D721Med (cell line): ENCODE measurements around the gene SPOCK1.

ENCODE experiments used
- DNase-seq: peaks from one replicate; pipeline ENCODE4 v3.0.0; 2011; ENCODE audit warnings: low spot score; ENCODE audit not compliant: insufficient read length
- FAIRE-seq: peaks from 2 replicates; lab custom pipeline; 2011; peaks lifted over from hg19 to GRCh38; lab: Jason Lieb, UNC
- TF ChIP-seq, protein P1 (sequence below): IDR thresholded peaks from 2 replicates; pipeline ENCODE4 v1.5.1; 2012; ENCODE audit warnings: mild to moderate bottlenecking, control low read depth; ENCODE audit not compliant: insufficient read depth; ENCODE audit errors: missing control alignments

SPOCK1 gene

DNA sequence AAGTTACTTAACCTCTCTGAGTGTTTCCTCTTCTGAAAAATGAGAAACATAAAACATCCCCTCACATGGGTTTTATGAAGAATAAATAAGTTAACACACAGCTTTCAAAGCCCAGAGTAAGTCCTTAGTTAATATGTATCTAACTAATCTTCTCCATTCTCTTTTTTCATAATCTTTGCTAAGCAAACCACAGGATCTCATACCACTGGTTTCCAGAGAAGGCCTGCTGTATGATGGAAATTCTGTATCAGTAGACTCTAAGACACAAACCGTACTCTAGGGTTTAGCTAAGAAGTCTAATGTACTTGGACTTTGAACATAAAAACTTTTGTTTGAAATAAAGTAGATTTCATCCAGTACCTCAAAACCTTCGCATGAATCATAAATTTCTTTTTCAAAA lies 307.9 kb downstream of the SPOCK1 start:
- TF ChIP-seq, protein P1, sequence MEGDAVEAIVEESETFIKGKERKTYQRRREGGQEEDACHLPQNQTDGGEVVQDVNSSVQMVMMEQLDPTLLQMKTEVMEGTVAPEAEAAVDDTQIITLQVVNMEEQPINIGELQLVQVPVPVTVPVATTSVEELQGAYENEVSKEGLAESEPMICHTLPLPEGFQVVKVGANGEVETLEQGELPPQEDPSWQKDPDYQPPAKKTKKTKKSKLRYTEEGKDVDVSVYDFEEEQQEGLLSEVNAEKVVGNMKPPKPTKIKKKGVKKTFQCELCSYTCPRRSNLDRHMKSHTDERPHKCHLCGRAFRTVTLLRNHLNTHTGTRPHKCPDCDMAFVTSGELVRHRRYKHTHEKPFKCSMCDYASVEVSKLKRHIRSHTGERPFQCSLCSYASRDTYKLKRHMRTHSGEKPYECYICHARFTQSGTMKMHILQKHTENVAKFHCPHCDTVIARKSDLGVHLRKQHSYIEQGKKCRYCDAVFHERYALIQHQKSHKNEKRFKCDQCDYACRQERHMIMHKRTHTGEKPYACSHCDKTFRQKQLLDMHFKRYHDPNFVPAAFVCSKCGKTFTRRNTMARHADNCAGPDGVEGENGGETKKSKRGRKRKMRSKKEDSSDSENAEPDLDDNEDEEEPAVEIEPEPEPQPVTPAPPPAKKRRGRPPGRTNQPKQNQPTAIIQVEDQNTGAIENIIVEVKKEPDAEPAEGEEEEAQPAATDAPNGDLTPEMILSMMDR: no peak
- no peak for DNase-seq
- no peak for FAIRE-seq

DNA sequence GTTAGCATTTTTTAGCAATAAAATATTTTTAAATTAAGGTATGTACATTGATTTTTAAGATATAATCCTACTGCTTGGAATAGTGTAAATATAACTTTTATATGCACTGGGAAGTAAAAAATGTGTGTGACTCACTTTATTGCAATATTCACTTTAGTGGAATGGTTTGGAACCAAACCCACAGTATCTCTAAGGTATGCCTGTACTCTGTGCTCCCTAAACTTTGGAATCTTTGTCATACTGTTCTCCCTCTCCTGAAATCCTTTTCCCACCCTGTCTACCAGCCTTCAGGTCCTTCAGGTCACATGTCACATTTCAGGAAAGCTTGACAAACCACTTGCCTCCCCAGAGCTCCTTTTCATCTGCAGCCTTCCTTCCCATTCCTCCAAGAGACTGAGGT lies 308.7 kb downstream of the SPOCK1 start:
- FAIRE-seq (no peak), DNase-seq (no peak)
- TF ChIP-seq, protein P1: no peak

DNA sequence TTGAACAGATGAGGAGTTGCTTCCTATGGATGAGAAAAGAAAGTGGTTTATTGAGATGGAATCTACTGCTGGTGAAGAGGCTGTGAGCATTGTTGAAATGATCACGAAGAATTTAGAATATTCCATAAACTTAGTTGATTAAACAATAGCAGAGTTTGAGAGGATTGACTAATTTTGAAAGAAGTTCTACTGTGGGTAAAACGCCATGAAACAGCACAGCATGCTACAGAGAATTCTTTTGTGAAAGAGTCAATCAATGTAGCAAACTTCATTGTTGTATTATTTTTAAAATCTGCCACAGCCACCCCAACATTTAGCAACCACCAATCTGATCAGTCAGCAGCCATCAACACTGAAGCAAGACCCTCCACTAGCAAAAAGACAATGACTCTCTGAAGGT lies 309.1 kb downstream of the SPOCK1 start:
- TF ChIP-seq, protein P1: no peak
- FAIRE-seq: no peak
- DNase-seq: no peak

DNA sequence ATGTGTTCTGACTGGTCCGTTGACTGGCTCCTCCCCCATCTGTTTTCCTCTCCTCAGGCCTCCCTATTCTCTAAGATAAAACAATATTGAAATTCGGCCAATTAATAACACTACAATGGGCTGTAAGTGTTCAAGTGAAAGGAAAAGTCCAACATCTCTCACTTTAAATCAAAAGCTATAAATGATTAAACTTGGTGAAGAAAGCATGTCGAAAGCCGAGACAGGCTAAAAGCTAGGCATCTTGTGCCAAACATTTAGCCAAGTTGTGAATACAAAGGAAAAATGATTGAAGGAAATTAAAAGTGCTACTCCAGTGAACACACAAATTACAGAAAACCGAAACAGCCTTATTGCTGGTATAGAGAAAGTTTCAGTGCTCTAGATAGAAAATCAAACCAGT lies 310.6 kb downstream of the SPOCK1 start:
- TF ChIP-seq, protein P1: no peak
- DNase-seq (no peak), FAIRE-seq (no peak)

DNA sequence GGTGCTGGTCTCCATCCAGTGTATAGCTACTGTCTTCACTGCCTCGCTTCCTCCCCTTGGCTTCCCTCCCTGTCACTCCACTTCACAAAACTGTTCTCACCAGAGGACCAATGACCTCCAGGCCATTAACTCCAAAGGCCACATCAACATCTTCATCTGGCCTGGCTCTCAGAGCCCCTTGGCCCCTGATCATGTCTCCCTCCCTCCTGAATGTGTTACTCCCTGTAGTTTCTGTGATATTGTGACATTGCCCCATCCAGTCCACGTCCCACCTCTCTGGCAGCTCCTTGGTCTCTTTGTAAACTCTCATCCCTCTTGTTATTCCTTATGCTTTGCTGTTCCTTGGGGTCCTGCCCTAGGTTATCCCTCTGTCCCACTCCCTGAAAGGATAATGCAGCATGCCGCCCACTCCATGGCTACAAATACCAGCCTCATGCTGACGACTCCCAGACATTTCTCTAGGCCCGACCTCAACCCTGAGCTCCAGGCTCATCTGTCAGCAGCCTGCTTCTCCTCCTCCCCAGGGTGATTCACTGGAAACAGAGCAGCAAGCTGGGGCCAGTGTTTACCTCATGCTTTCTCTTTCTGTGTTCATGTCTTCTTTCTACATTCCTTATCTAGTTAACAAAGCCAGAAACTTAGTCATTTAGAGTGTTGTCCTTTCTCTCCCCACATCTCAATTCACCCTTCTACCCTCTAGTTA lies 312.2 kb downstream of the SPOCK1 start:
- DNase-seq (no peak), FAIRE-seq (no peak)
- TF ChIP-seq, protein P1: no peak

DNA sequence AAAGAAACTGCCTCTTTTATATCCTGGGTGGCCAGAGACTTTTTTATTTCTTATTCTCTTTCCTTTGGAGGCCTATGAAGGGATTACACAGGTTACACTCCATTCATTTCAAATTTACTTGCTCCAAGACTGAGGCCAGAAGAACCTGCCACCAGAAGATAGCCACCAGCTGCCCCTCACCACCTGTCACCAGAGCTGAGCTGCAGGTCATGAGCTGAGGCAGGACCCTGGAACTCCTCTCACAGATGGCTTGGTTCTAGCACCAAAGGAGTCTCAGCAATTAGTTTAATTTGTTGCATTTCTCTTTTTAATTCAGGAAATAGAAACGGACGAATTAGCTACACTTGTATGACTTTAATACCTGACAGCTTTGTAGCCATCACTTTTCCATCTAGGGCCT lies 313.9 kb downstream of the SPOCK1 start:
- FAIRE-seq: no peak
- DNase-seq: no peak
- TF ChIP-seq, protein P1: no peak

DNA sequence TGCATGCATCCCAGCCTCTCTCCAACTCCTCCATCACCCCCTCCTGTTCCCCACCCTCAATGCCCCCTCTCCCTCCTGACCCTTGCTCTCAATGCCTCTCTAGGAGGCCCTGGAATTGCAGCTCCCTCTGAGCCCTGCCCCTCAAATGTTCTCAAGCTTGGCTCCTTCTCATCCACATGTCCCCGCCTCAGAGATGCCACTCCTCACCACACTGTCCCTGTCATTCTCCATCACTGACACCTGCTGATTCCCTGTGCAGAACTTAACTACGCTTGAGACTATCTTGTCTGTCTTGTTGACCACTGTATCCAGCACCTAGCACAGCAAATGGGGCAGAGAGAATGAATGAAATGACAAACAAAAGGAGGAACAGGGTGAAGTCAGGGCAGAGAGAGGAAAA lies 314.4 kb downstream of the SPOCK1 start:
- TF ChIP-seq, protein P1: no peak
- FAIRE-seq (no peak), DNase-seq (no peak)
